ENCODE data around the gene PPP2R5C. TPM values are rescaled to one million over a fixed set of nuclear protein-coding genes. Genes with fewer than 3 reads are reported as not detected.
"Not testable (repeated sequence)": the region's sequence is repeated elsewhere in the genome, so short reads cannot be mapped to it uniquely, and the experiment has no call there.

PPP2R5C gene
- total RNA-seq, 1 experiment from 2014 or later, result 120 TPM

DNA sequence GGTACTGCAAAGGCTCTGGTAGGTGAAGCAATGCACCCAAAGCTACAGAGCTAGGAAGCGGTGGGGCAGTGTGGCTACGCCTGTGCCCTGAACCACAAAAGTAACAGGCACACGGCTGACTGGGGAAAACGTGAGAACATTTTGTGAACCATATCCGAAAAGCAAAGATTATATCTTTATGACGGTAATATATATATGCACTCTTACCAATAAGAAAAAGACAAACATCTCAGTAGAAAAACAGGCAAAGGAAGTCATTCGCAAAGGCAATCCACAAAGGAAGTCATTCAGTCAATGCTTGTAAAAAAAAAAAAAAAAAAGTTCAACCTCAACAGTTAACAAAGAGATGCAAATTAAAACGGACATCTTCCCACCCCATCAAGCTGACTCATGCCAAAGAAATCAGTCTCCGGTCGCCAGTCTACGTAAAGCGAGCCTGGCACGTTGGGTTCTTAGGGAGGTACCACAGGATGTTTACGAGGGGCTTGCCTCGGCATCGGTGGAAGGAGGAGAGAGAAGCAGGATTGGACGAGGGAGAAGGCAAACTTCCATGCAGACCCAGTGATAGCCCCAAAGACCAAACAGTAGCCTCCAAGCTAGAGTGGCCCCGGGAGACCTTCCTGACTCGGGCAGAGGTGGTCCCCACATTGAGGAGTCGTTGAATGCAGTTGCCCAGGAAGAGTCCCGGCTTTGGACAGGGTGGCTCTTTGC, 39.4 kb upstream of the PPP2R5C start:
- peaks cover 5% of the 10 kb centered on the region for H3K36me3 Mint-ChIP-seq (ENCODE audit: insufficient read depth, unreplicated experiment)
- no TSS peak for BruUV-seq (replicated peaks)
- no peaks in the 10 kb centered on the region for H3K9me3 Mint-ChIP-seq (ENCODE audit: low read depth, unreplicated experiment)
- H3K4me3 Mint-ChIP-seq (ENCODE audit: low read depth, unreplicated experiment), result peak overlapping the region; percentile 60
- no peaks in the 10 kb centered on the region for H3K27me3 Mint-ChIP-seq (ENCODE audit: unreplicated experiment)
- peaks cover 15% of the 10 kb centered on the region for H3K4me1 Mint-ChIP-seq (ENCODE audit: low read depth, unreplicated experiment)
- intact Hi-C loops (cut with micrococcal nuclease; ENCODE audit: unreplicated experiment), result no loop called here
- TF ChIP-seq, protein P1, sequence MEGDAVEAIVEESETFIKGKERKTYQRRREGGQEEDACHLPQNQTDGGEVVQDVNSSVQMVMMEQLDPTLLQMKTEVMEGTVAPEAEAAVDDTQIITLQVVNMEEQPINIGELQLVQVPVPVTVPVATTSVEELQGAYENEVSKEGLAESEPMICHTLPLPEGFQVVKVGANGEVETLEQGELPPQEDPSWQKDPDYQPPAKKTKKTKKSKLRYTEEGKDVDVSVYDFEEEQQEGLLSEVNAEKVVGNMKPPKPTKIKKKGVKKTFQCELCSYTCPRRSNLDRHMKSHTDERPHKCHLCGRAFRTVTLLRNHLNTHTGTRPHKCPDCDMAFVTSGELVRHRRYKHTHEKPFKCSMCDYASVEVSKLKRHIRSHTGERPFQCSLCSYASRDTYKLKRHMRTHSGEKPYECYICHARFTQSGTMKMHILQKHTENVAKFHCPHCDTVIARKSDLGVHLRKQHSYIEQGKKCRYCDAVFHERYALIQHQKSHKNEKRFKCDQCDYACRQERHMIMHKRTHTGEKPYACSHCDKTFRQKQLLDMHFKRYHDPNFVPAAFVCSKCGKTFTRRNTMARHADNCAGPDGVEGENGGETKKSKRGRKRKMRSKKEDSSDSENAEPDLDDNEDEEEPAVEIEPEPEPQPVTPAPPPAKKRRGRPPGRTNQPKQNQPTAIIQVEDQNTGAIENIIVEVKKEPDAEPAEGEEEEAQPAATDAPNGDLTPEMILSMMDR (IDR thresholded peaks at IDR 0.05; ENCODE audit: unreplicated experiment), result no peak
- CTCF ChIA-PET, result interaction anchor here (0.7 kb wide), 1 partner anchor 262 kb away, joined by 3 read pairs; no protein-coding TSS in a partner anchor
- peak; percentile 52 for DNase-seq
- H3K27ac Mint-ChIP-seq (ENCODE audit: unreplicated experiment), result peak overlapping the region; percentile 77

DNA sequence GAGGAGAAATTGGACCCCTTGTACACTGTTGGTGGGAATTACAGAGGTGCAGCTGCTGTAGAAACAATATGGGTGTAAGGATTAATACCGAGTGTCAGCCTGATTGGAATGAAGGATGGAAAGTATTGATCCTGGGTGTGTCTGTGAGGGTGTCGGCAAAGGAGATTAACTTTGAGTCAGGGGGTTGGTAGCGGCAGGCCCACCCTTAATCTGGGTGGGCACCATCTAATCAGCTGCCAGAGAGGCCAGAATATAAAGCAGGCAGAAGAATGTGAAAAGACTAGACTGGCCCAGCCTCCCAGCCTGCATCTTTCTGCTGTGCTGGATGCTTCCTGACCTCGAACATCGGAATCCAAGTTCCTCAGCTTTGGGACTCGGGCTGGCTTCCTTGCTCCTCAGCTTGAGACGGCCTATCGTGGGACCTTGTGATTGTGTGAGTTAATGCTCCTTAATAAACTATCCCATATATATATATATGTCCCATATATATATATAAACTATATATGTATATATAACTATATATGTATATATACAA, 38.4 kb upstream of the PPP2R5C start:
- Mint-ChIP-seq H3K4me1 (ENCODE audit: low read depth, unreplicated experiment) (peaks cover 15% of the 10 kb centered on the region), H3K36me3 (ENCODE audit: insufficient read depth, unreplicated experiment) (peaks cover 5% of the 10 kb centered on the region), H3K27me3 (ENCODE audit: unreplicated experiment) (no peaks in the 10 kb centered on the region), H3K4me3 (ENCODE audit: low read depth, unreplicated experiment) (no peak overlapping the region), H3K9me3 (ENCODE audit: low read depth, unreplicated experiment) (no peaks in the 10 kb centered on the region), H3K27ac (ENCODE audit: unreplicated experiment) (no peak overlapping the region)
- DNase-seq, result no peak
- BruUV-seq (replicated peaks), result no TSS peak
- CTCF ChIA-PET, result no interaction called here
- TF ChIP-seq, protein P1 (IDR thresholded peaks at IDR 0.05; ENCODE audit: unreplicated experiment), result no peak
- intact Hi-C loops (cut with micrococcal nuclease; ENCODE audit: unreplicated experiment), result no loop called here

DNA sequence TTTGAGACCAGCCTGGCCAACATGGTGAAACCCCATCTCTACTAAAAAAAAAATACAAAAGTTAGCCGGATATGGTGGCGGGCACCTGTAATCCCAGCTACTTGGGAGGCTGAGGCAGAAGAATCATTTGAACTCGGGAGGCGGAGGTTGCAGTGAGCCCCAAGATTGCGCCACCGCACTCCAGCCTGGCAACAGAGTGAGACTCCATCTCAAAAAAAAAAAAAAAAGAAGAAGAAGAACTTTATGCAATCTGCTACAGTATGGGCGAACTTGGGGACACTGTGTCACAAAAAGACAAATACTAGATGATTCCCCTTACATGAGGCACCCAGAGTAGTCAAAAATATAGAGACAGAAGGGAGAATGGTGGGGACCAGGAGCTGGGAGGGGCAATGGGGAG, 35.9 kb upstream of the PPP2R5C start:
- H3K9me3 Mint-ChIP-seq (ENCODE audit: low read depth, unreplicated experiment); H3K27me3 Mint-ChIP-seq (ENCODE audit: unreplicated experiment); DNase-seq; H3K36me3 Mint-ChIP-seq (ENCODE audit: insufficient read depth, unreplicated experiment); H3K4me3 Mint-ChIP-seq (ENCODE audit: low read depth, unreplicated experiment); intact Hi-C loops (cut with micrococcal nuclease; ENCODE audit: unreplicated experiment); CTCF ChIA-PET; BruUV-seq (replicated peaks); H3K27ac Mint-ChIP-seq (ENCODE audit: unreplicated experiment): not testable (repeated sequence)
- H3K4me1 Mint-ChIP-seq (ENCODE audit: low read depth, unreplicated experiment), result peaks cover 15% of the 10 kb centered on the region

DNA sequence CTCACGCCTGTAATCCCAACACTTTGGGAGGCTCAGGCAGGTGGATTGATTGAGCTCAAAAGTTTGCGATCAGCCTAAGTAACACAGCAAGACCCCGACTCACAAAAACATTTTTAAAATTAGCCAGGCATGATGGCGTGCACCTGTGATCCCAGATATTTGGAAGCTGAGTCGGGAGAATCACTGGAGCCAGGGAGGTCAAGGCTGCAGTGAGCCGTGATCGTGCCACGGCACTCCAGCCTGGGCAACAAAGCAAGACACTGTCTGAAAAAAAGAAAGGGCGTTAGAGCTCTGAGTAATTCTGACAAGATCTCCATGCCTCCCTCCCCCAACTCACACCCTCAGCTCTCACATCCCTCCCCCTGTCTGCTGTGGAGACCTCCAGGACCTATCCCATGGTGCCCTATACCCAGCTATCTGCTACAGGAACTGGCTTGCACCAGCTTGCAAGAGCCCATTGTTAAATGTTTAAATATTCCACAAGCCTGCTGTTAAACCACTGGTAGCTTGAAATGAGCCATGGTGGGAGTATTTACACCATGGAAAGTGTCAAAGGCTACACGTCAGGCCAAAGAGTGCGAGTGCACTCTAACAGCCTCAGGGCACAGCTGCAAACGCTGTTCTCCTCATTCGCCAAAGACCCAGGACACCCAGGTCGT, 35.1 kb upstream of the PPP2R5C start:
- TF ChIP-seq, protein P1 (IDR thresholded peaks at IDR 0.05; ENCODE audit: unreplicated experiment), result no peak
- Mint-ChIP-seq H3K27ac (ENCODE audit: unreplicated experiment) (no peak overlapping the region), H3K36me3 (ENCODE audit: insufficient read depth, unreplicated experiment) (peaks cover 16% of the 10 kb centered on the region), H3K27me3 (ENCODE audit: unreplicated experiment) (no peaks in the 10 kb centered on the region), H3K9me3 (ENCODE audit: low read depth, unreplicated experiment) (peaks cover 3% of the 10 kb centered on the region), H3K4me1 (ENCODE audit: low read depth, unreplicated experiment) (peaks cover 22% of the 10 kb centered on the region), H3K4me3 (ENCODE audit: low read depth, unreplicated experiment) (no peak overlapping the region)
- CTCF ChIA-PET, result interaction anchor here (0.9 kb wide), 1 partner anchor 34 kb away, joined by 5 read pairs; no protein-coding TSS in a partner anchor
- no TSS peak for BruUV-seq (replicated peaks)
- intact Hi-C loops (cut with micrococcal nuclease; ENCODE audit: unreplicated experiment), result no loop called here
- no peak for DNase-seq
